ENCODE results near the gene MSI2.

DNA sequence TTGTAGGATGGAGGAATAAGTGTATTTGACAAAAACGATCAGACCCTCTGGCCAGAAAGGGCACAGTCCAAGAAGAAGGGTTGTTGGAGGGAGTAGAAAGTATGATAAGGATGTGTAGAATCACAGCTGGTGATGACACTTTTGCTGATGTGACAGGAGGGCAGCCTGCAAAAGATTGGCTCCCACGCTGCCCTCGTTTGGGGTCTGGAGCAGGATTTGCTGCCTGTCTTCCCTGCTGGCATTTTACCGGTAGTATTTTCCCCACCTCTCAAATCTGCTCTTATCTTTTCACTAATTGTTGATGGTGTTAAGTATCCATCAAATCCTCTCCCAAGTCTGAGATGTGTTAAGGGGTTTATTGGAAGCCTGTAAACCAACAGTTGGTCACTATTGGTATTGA lies 280.0 kb downstream of the MSI2 start:
- TF ChIP-seq OSR1 (CRISPR knock-in tag; IDR thresholded peaks at IDR 0.05) (no peak), PPARA (CRISPR knock-in tag; IDR thresholded peaks at IDR 0.05; ENCODE audit: borderline replicate concordance) (no peak), ISL1 (CRISPR knock-in tag; IDR thresholded peaks at IDR 0.05) (no peak), RARB (CRISPR knock-in tag; IDR thresholded peaks at IDR 0.05) (no peak), ZNF565 (CRISPR knock-in tag; conservative IDR thresholded peaks at IDR 0.05; ENCODE audit: low read depth) (no peak)
- TF ChIP-seq, protein P1, sequence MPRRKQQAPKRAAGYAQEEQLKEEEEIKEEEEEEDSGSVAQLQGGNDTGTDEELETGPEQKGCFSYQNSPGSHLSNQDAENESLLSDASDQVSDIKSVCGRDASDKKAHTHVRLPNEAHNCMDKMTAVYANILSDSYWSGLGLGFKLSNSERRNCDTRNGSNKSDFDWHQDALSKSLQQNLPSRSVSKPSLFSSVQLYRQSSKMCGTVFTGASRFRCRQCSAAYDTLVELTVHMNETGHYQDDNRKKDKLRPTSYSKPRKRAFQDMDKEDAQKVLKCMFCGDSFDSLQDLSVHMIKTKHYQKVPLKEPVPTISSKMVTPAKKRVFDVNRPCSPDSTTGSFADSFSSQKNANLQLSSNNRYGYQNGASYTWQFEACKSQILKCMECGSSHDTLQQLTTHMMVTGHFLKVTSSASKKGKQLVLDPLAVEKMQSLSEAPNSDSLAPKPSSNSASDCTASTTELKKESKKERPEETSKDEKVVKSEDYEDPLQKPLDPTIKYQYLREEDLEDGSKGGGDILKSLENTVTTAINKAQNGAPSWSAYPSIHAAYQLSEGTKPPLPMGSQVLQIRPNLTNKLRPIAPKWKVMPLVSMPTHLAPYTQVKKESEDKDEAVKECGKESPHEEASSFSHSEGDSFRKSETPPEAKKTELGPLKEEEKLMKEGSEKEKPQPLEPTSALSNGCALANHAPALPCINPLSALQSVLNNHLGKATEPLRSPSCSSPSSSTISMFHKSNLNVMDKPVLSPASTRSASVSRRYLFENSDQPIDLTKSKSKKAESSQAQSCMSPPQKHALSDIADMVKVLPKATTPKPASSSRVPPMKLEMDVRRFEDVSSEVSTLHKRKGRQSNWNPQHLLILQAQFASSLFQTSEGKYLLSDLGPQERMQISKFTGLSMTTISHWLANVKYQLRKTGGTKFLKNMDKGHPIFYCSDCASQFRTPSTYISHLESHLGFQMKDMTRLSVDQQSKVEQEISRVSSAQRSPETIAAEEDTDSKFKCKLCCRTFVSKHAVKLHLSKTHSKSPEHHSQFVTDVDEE (CRISPR knock-in tag; IDR thresholded peaks at IDR 0.05), result no peak
- TF ChIP-seq, protein P2, sequence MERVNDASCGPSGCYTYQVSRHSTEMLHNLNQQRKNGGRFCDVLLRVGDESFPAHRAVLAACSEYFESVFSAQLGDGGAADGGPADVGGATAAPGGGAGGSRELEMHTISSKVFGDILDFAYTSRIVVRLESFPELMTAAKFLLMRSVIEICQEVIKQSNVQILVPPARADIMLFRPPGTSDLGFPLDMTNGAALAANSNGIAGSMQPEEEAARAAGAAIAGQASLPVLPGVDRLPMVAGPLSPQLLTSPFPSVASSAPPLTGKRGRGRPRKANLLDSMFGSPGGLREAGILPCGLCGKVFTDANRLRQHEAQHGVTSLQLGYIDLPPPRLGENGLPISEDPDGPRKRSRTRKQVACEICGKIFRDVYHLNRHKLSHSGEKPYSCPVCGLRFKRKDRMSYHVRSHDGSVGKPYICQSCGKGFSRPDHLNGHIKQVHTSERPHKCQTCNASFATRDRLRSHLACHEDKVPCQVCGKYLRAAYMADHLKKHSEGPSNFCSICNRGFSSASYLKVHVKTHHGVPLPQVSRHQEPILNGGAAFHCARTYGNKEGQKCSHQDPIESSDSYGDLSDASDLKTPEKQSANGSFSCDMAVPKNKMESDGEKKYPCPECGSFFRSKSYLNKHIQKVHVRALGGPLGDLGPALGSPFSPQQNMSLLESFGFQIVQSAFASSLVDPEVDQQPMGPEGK (CRISPR knock-in tag; IDR thresholded peaks at IDR 0.05; ENCODE audit: borderline replicate concordance), result no peak
